Vagina (tissue), 2 donors: ENCODE results near the gene ABLIM1. TPM values are rescaled to one million over a fixed set of nuclear protein-coding genes. Genes with fewer than 3 reads are reported as not detected.

Source experiments
- DNase-seq, 2 donors: peaks; one replicate each; pipeline ENCODE4 v3.0.0-alpha.2; 2017; ENCODE audit errors: extremely low spot score in 2 of 2
- H3K27ac ChIP-seq: fragments of 200-600 bp; sonication (generic); one replicate; pipeline ENCODE4 v1.5.1; 2019
- H3K27me3 ChIP-seq: fragments of 200-600 bp; sonication (generic); one replicate; pipeline ENCODE4 v1.5.1; 2019
- H3K36me3 ChIP-seq, 2 donors: fragments of 200-600 bp; sonication (generic); one replicate each; pipeline ENCODE4 v1.5.1; 2017 to 2019
- H3K4me1 ChIP-seq: fragments of 200-600 bp; sonication (generic); one replicate; pipeline ENCODE4 v1.5.1; 2019
- H3K4me3 ChIP-seq, 2 donors: fragments of 200-600 bp; sonication (generic); 1 replicate in 1 of 2; 2 replicates in 1 of 2; pipeline ENCODE4 v1.5.1; 2016 to 2019
- H3K9me3 ChIP-seq: fragments of 200-600 bp; sonication (generic); one replicate; pipeline ENCODE4 v1.5.1; 2019
- POLR2A ChIP-seq, 2 donors: fragments of 450-650 bp; IDR thresholded peaks; one replicate each; pipeline ENCODE4 v1.6.1; 2017; ENCODE audit warnings: antibody characterized with exemption in 2 of 2, mild to moderate bottlenecking in 2 of 2, moderate library complexity in 2 of 2
- POLR2AphosphoS5 ChIP-seq, 2 donors: sonication (generic); formaldehyde crosslinking; IDR thresholded peaks; one replicate each; pipeline ENCODE4 v1.9.0; 2017; ENCODE audit warnings: antibody characterized with exemption in 2 of 2, mild to moderate bottlenecking in 2 of 2, low read depth in 1 of 2; ENCODE audit not compliant: insufficient read depth in 1 of 2
- intact Hi-C: fragments of 100-400 bp; cut with DNase I; formaldehyde crosslinking; loops from one replicate; pipeline ENCODE4 v1.15.1; 2023
- total RNA-seq: library from RNA; depleted of rRNA; stranded (reverse); fragments of >200 nt; gene quantifications from one replicate; pipeline ENCODE4 v1.2.3, GENCODE V29; 2016
- TF ChIP-seq, protein P1 (sequence below), 3 experiments: fragments of 450-650 bp in 2 of 3; fragments of 200-600 bp in 1 of 3; sonication (generic) in 1 of 3; IDR thresholded peaks; one replicate each; pipeline ENCODE4 v1.5.1; 2017 to 2019; ENCODE audit warnings: antibody characterized with exemption in 3 of 3, mild to moderate bottlenecking in 2 of 3, moderate library complexity in 2 of 3

Gene ABLIM1
- total RNA-seq, 1 donor from 2014 or later = 176 TPM

DNA sequence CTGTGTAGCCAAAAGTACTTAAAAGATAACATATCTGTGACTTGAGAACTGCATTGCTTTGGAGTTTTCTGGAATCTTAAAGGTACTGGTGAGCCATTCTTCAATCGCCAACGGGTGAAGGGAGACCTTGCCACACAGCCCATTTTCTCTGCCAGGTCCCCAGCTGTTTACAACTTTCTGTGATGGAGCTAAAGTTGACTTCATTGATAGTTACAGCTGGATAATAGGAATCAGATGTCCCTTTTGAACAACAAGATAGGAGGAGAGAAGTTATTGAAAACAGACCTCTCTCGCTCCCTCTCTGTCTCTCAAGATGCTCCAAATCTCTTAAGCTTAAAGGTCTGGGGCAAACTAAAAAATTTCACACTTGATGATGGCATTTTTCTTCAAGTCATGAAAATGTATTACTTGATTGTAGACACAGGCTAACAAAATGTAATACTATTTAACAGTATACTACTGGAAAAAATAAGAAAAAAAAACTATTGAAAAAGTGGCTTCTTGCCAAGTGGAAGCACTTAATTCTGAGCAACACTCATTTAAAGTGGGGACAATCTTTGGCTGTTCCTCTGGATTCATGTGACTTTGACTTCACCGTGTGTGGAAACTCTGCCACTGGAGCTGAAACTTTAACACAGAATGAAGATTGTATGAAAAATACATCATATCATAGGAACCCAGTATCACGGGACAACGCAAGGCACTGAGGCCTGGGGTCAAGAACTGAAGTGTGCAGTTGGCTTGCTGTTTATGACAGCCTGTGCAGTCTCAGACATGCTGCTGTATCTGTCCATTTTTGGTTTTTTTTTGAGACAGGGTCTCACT, 175.4 kb downstream of the ABLIM1 start:
- no peaks in the 10 kb centered on the region for H3K27me3 ChIP-seq
- peaks cover 28% of the 10 kb centered on the region for H3K4me1 ChIP-seq
- intact Hi-C loops = no loop called here
- DNase-seq = no peak
- H3K9me3 ChIP-seq = no peaks in the 10 kb centered on the region
- no peak overlapping the region for H3K4me3 ChIP-seq
- H3K36me3 ChIP-seq = peaks cover 0 to 17% of the 10 kb centered on the region in 2 donors
- TF ChIP-seq POLR2A (IDR thresholded peaks at IDR 0.05) = no peak
- TF ChIP-seq POLR2AphosphoS5 (IDR thresholded peaks at IDR 0.05; ENCODE audit: insufficient read depth in 1 of 2, low read depth in 1 of 2) = peak in 1 of 2 donors; percentile 9
- H3K27ac ChIP-seq = peak overlapping the region; percentile 81

DNA sequence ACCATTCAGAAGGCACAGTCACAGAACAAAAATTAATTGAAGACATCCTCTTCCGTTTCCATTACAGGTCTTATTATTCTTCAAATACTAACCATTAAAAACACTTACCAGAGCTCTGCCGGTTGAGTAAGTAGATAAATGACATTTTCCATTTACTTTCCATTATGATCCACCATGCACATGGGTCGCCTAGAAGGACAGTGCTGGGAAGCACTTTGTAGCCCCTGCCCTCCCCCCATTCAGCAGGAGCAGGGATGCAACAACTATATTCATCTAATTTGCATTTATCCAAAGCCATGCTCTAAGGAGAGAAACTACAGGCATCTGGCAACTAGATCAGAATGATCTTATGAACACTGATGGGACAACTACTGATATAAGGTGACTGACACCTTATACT, 177.0 kb downstream of the ABLIM1 start:
- intact Hi-C loops = no loop called here
- Histone ChIP-seq H3K4me3 (no peak overlapping the region), H3K9me3 (no peaks in the 10 kb centered on the region), H3K4me1 (peaks cover 33% of the 10 kb centered on the region), H3K27ac (peak overlapping the region; percentile 81), H3K36me3 (peaks cover 0 to 17% of the 10 kb centered on the region in 2 donors), H3K27me3 (no peaks in the 10 kb centered on the region)
- DNase-seq = no peak
- TF ChIP-seq, protein P1, sequence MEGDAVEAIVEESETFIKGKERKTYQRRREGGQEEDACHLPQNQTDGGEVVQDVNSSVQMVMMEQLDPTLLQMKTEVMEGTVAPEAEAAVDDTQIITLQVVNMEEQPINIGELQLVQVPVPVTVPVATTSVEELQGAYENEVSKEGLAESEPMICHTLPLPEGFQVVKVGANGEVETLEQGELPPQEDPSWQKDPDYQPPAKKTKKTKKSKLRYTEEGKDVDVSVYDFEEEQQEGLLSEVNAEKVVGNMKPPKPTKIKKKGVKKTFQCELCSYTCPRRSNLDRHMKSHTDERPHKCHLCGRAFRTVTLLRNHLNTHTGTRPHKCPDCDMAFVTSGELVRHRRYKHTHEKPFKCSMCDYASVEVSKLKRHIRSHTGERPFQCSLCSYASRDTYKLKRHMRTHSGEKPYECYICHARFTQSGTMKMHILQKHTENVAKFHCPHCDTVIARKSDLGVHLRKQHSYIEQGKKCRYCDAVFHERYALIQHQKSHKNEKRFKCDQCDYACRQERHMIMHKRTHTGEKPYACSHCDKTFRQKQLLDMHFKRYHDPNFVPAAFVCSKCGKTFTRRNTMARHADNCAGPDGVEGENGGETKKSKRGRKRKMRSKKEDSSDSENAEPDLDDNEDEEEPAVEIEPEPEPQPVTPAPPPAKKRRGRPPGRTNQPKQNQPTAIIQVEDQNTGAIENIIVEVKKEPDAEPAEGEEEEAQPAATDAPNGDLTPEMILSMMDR (IDR thresholded peaks at IDR 0.05) = no peak
- TF ChIP-seq POLR2AphosphoS5 (IDR thresholded peaks at IDR 0.05; ENCODE audit: insufficient read depth in 1 of 2, low read depth in 1 of 2) = no peak

DNA sequence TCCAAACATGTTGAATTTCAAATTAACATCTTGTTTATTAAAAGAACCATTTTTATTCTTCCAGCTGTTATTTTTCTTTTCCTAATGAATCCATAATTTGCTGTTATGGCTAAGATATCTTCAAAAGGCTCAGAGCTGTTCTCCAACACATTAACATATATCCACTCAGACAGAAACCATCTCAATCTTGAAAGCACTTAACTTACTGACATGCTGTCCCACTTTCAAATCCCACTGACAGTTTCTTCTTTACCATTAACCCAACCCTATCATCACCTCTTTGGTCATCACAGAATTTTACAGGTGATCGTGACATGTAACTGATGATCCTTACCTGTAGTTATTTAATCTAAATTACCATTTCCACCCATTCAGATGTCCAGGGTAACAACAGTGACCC, 178.2 kb downstream of the ABLIM1 start:
- DNase-seq = no peak
- Histone ChIP-seq H3K4me1 (peaks cover 29% of the 10 kb centered on the region), H3K4me3 (no peak overlapping the region), H3K27me3 (no peaks in the 10 kb centered on the region), H3K27ac (no peak overlapping the region), H3K9me3 (no peaks in the 10 kb centered on the region), H3K36me3 (peaks cover 0 to 12% of the 10 kb centered on the region in 2 donors)
- TF ChIP-seq, protein P1 (IDR thresholded peaks at IDR 0.05) = no peak
- TF ChIP-seq POLR2A (IDR thresholded peaks at IDR 0.05) (no peak), POLR2AphosphoS5 (IDR thresholded peaks at IDR 0.05; ENCODE audit: insufficient read depth in 1 of 2, low read depth in 1 of 2) (no peak)
- intact Hi-C loops = loop anchor here (10.0 kb wide), 1 partner anchor 305 kb away; no protein-coding TSS in a partner anchor

DNA sequence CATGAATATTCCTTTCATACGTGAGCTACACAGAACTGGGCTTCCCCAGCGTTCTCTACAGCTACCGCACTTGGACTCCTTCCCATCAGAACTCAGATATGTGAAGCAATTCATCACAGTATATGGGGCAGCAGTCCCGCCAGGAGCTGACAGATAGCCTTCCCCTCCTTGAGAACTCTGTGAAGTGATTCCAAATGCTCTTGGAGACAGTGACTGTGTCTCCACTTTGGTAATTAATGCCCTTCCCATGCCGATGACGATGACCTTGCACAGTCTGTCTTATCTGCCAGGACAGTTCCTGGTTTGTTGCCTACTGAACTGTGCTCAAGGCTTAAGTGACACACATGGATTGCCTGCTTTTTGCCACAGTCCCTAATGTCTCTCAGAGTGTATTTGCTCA, 178.8 kb downstream of the ABLIM1 start:
- Histone ChIP-seq H3K9me3 (no peaks in the 10 kb centered on the region), H3K27ac (peak overlapping the region; percentile 9), H3K36me3 (peaks cover 0 to 10% of the 10 kb centered on the region in 2 donors), H3K4me1 (peaks cover 29% of the 10 kb centered on the region), H3K27me3 (no peaks in the 10 kb centered on the region), H3K4me3 (no peak overlapping the region)
- no peak for DNase-seq
- TF ChIP-seq POLR2AphosphoS5 (IDR thresholded peaks at IDR 0.05; ENCODE audit: insufficient read depth in 1 of 2, low read depth in 1 of 2) (no peak), POLR2A (IDR thresholded peaks at IDR 0.05) (no peak)
- TF ChIP-seq, protein P1 (IDR thresholded peaks at IDR 0.05) = no peak
- intact Hi-C loops = loop anchor here (10.0 kb wide), 1 partner anchor 305 kb away; no protein-coding TSS in a partner anchor

DNA sequence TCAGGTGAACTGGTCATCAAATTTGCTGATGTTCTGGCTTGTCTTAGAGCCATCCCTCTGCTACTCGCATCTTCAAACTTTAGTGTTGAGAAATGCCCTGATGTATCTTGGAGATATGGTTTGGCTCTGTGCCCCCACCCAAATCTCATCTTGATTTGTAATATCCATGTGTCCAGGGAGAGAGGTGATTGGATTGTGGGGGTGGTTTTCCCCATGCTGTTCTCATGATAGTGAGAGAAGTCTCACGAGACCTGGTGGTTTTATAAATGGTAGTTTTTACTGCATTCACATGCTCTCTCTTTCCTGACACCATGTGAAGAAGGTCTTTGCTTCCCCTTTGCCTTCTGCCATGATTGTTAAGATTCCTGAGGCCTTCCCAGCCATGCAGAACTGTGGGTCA, 179.8 kb downstream of the ABLIM1 start:
- Histone ChIP-seq H3K4me1 (peaks cover 18% of the 10 kb centered on the region), H3K27ac (peak overlapping the region; percentile 9), H3K4me3 (no peak overlapping the region), H3K27me3 (no peaks in the 10 kb centered on the region), H3K9me3 (no peaks in the 10 kb centered on the region), H3K36me3 (peaks cover 0 to 10% of the 10 kb centered on the region in 2 donors)
- TF ChIP-seq, protein P1 (IDR thresholded peaks at IDR 0.05) = no peak
- TF ChIP-seq POLR2AphosphoS5 (IDR thresholded peaks at IDR 0.05; ENCODE audit: insufficient read depth in 1 of 2, low read depth in 1 of 2) = no peak
- no peak for TF ChIP-seq POLR2A (IDR thresholded peaks at IDR 0.05)
- DNase-seq = no peak
- intact Hi-C loops = loop anchor here (10.0 kb wide), 1 partner anchor 307 kb away; no protein-coding TSS in a partner anchor
